Brain pericyte (primary cell): Measurements from ENCODE around the gene CENPF.
A peak's percentile ranks its signal among the peaks of the same experiment; 100 is the strongest.
"Not testable (repeated sequence)": the region's sequence is repeated elsewhere in the genome, so short reads cannot be mapped to it uniquely, and the experiment has no call there.

Experiments used
- DNase-seq: peaks from one replicate; pipeline ENCODE4 v3.0.0-alpha.2; 2012; ENCODE audit warnings: low read depth, low spot score

CENPF gene

GRCh38 chr1:214662223-214662785 is 59.3 kb downstream of the CENPF start:
- DNase-seq = no peak

GRCh38 chr1:214664651-214665433 is 61.8 kb downstream of the CENPF start:
- DNase-seq = no peak

GRCh38 chr1:214665606-214666110 is 62.7 kb downstream of the CENPF start:
- no peak for DNase-seq

- DNase-seq = no peak
Measured at GRCh38 chr1:214666674-214667073, 63.7 kb downstream of the CENPF start.

- DNase-seq = peak; percentile 96
Measured at GRCh38 chr1:214670098-214670497, 67.1 kb downstream of the CENPF start.

- not testable (repeated sequence) for DNase-seq
Measured at GRCh38 chr1:214673029-214673428, 70.0 kb downstream of the CENPF start.

GRCh38 chr1:214673576-214673975 is 70.6 kb downstream of the CENPF start:
- DNase-seq = no peak

DNA sequence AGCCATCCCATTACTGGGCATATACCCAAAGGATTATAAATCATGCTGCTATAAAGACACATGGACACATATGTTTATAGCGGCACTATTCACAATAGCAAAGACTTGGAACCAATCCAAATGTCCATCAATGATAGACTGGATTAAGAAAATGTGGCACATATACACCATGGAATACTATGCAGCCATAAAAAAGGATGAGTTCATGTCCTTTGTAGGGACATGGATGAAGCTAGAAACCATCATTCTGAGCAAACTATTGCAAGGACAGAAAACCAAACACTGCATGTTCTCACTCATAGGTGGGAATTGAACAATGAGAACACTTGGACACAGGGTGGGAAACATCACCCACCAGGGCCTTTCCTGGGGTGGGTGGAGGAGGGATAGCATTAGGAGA is 72.5 kb downstream of the CENPF start:
- DNase-seq = not testable (repeated sequence)

DNA sequence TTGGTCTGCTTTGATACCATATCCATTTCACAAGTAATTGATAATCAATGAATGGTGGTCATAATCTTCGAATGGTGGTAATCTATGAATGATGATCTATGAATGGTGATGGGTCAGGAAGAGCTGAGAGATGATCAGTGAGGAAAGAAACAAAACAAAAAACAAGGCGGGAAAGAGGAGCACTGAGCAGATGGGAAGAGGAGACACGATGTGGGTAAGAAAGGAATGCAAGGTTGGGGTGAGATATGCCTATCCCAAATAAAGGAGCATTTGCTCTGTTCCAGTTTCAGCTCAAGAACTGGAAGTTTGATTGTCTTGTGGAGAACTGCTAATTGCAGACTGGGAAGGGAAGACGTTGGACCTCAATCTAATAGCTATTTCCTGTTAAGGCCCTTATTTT is 73.8 kb downstream of the CENPF start:
- DNase-seq = no peak

DNA sequence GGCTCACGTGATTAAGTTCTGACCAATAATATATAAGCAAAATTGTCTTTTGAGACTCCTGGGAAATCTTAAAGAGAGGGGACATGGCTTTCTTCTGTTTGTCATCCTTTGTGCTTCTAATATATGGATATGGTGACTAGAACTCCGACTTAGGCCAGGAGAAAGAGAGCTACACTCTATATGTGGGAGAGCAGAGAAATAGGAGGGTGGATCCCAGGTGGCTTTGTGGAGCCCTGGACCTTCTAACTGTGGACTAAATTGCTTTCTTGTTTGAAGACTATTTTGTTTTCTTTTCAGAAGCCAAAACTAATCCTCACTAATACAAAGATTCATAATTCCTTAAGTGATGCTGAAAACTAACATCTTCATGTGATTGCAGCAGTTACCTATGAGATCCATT is 75.0 kb downstream of the CENPF start:
- no peak for DNase-seq

GRCh38 chr1:214678386-214678785 is 75.4 kb downstream of the CENPF start:
- DNase-seq = no peak

- no peak for DNase-seq
Measured at GRCh38 chr1:214683621-214684020, 80.6 kb downstream of the CENPF start.

- no peak for DNase-seq
Measured at GRCh38 chr1:214685906-214686305, 82.9 kb downstream of the CENPF start.

GRCh38 chr1:214686497-214686896 is 83.5 kb downstream of the CENPF start:
- DNase-seq = no peak

DNA sequence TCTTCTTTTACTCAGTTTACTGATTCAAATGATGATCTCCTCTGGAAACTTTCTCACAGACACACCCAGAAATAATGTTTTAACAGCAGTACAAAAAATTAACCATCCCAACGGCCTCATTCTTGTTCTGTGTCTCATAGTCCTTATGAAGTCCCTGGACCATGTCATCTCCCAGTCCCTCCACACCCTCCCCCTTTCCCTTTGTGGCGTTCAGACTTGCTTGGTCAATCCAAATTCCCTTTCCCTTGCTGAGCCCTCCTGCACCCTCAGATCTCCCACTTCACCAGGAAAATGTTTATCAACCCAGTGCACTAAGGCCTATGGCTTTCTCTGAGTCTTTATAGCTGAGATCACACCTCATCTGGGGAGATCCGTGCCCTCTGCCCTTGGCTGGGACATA is 85.9 kb downstream of the CENPF start:
- DNase-seq = no peak

DNA sequence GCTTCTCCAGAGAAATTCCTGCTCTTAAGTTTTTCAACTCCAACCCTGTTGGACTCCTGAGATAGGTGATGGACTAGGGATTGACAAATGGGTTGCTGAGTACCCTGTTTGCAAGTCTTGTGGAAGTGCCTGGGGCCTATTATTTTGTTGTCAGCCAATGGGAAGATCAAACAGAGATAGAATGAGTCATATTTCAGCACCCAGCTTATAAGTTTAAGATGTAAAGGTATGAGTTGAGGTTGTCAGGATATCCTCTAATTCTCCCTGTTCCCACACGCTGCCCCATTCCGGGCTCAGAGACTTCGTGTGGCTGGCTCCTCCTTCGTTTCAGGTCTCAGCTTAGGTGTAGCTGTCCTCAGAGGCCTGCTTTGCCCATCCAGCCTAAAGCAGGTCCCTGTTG is 91.8 kb downstream of the CENPF start:
- DNase-seq = no peak

DNA sequence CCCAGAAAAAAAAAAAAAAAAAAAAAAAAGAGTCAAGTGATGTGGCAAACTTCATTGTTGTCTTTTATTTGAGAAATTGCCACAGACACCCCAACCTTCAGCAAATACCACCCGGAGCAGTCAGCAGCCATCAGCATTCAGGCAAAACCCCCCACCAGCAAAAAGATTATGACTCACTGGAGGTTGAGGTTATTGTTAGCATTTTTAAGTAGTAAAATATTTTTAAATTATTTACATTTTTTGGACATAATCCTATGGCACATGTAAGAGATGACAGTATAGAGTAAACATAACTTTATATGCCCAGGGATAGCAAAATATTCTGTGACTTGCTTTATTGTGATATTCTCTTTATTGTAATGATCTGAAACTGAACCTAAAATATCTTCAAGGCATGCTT is 95.6 kb downstream of the CENPF start:
- no peak for DNase-seq

- no peak for DNase-seq
Measured at GRCh38 chr1:214700437-214700836, 97.4 kb downstream of the CENPF start.

- DNase-seq = no peak
Measured at GRCh38 chr1:214702556-214702955, 99.6 kb downstream of the CENPF start.

DNA sequence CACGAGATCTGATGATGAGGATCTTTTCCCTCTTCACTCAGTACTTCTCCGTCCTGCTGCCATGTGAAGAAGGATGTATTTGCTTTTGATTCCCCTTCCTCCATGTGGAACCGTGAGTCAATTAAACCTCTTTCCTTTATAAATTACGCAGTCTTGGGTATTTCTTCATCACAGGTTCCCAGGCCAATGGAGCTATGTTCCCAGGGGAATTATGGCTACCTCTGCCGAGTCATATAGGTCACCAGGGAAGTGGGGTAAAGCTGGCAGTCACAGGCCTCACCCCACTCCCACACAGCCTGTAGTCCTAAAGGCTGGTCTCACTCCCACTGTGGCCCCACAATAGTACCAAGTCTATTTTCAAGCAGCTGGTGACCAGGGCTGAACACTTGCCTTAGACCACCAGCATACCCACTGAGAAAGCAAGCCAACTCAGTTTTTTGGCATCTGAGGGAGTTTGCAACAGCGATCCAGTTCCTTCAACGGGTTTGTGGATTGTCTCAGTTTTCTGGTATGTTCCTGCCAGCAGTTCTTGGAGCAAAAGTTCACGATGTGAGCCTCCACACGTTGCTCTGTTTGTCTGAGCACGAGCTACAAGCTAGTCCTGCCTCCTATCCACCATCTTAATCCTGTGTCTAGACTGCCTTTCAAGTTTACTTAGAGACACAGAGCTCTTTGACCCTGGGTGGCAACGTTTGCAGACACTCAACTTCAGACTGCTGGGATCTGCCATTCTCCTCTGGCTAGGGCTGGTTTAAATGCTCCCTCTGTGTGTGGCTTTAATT is 104.5 kb downstream of the CENPF start:
- no peak for DNase-seq

DNA sequence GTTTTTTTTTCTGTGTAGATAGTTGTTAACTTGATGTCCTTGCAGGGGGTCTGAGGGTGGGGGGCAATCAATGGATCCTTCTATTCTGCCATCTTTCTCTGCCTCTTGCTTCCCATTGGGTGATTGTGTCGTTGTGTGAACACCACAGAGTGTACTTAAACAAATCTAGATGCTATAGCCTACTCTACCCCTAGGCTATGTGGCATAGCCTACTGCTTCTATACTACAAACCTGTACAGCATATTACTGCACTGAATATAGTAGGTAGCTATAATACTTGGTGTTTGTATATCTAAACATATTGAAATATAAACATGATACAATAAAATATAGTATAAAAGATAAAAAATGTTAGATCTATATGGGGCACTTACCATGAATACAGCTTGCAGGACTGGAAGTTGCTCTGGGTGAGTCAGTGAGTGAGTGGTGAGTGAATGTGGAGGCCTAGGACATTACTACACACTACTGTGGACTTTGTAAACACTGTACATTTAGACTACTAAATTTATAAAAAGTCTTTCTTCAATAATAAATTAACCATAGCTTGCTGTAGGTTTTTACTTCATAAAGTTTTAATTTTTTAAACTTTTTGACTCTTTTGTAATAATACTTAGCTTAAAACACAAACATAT is 105.4 kb downstream of the CENPF start:
- no peak for DNase-seq

- no peak for DNase-seq
Measured at GRCh38 chr1:214709241-214709640, 106.2 kb downstream of the CENPF start.
